A549 (cell line): ENCODE data around the gene KSR1. TPM values are rescaled to one million over a fixed set of nuclear protein-coding genes. Genes with fewer than 3 reads are reported as not detected.

Experiments used
- ATAC-seq, 2 experiments: fragments of 200-7000 bp in 1 of 2; fragments of >200 bp in 1 of 2; cut with Nextera tagmentation in 1 of 2; cut with Tn5 transposase in 1 of 2; 3 replicates each; pipeline versions ENCODE4 v1.8.0 to v1.9.1; 2018 to 2020; ENCODE audit warnings: mild to moderate bottlenecking in 1 of 2, moderate library complexity in 1 of 2
- CTCF ChIA-PET: fragments of 300-600 bp; sonication (Branson Sonifier 250); formaldehyde crosslinking; extraction: SDS; loops from one replicate; lab custom pipeline; 2021; ENCODE audit warnings: antibody characterized with exemption, inconsistent platforms; lab: Yijun Ruan, JAX
- POLR2A ChIA-PET: fragments of 350-600 bp; formaldehyde crosslinking; extraction: SDS; loops from one replicate; lab custom pipeline; 2021; ENCODE audit warnings: antibody characterized with exemption, inconsistent platforms; lab: Yijun Ruan, JAX
- DNase-seq, 2 experiments: peaks; one replicate each; pipeline versions ENCODE4 v3.0.0 to v3.0.0-alpha.2; 2011 to 2016; ENCODE audit warnings: low read depth in 1 of 2, low spot score in 1 of 2
- FAIRE-seq: peaks from 2 replicates; lab custom pipeline; 2011; peaks lifted over from hg19 to GRCh38; lab: Jason Lieb, UNC
- H3K27ac ChIP-seq, 2 experiments: fragments of >200 bp; sonication (Bioruptor Twin); formaldehyde crosslinking; 3 replicates each; pipeline ENCODE4 v1.5.1; 2016 to 2017
- H3K4me1 ChIP-seq: fragments of >200 bp; sonication (Bioruptor Twin); formaldehyde crosslinking; 3 replicates; pipeline ENCODE4 v1.6.1; 2016
- H3K4me2 ChIP-seq: fragments of >200 bp; sonication (Bioruptor Twin); formaldehyde crosslinking; 3 replicates; pipeline ENCODE4 v1.6.1; 2016
- H3K4me3 ChIP-seq: fragments of >200 bp; sonication (Bioruptor Twin); formaldehyde crosslinking; 3 replicates; pipeline ENCODE4 v1.5.1; 2016
- H3K9me3 ChIP-seq: fragments of >200 bp; sonication (Bioruptor Twin); formaldehyde crosslinking; 3 replicates; pipeline ENCODE4 v1.6.1; 2016
- CBX2 ChIP-seq: fragments of 200-600 bp; sonication (generic); IDR thresholded peaks from 2 replicates; pipeline ENCODE4 v1.6.1; 2016; ENCODE audit warnings: low read depth, mild to moderate bottlenecking, borderline replicate concordance
- CHD2 ChIP-seq: fragments of 150-350 bp; IDR thresholded peaks from 2 replicates; pipeline ENCODE4 v1.6.1; 2014; ENCODE audit warnings: low read length; ENCODE audit not compliant: partially characterized antibody
- CHD4 ChIP-seq: fragments of 200-600 bp; sonication (generic); IDR thresholded peaks from 2 replicates; pipeline ENCODE4 v1.6.1; 2016; ENCODE audit warnings: antibody characterized with exemption, mild to moderate bottlenecking, borderline replicate concordance
- CTCF ChIP-seq: fragments of >200 bp; sonication (Bioruptor Twin); formaldehyde crosslinking; IDR thresholded peaks from 3 replicates; pipeline ENCODE4 v1.5.1; 2016
- EHMT2 ChIP-seq: fragments of 200-600 bp; sonication (generic); IDR thresholded peaks from 2 replicates; pipeline ENCODE4 v1.6.1; 2016; ENCODE audit warnings: antibody characterized with exemption, low read depth, mild to moderate bottlenecking, moderate library complexity
- ELK1 ChIP-seq: fragments of 150-350 bp; IDR thresholded peaks from 2 replicates; pipeline ENCODE4 v1.6.1; 2014; ENCODE audit warnings: low read depth, mild to moderate bottlenecking, low read length
- EP300 ChIP-seq, 2 experiments: fragments of >200 bp; sonication (Bioruptor Twin); formaldehyde crosslinking; IDR thresholded peaks; 2 replicates in 1 of 2; 3 replicates in 1 of 2; pipeline ENCODE4 v1.6.1; 2016 to 2017
- ESRRA ChIP-seq: fragments of 150-350 bp; IDR thresholded peaks from 2 replicates; pipeline ENCODE4 v1.6.1; 2014; ENCODE audit warnings: mild to moderate bottlenecking, low read length, borderline replicate concordance
- FOSB ChIP-seq: fragments of 250-450 bp; sonication (Bioruptor Pico); IDR thresholded peaks from 2 replicates; pipeline ENCODE4 v1.5.0; 2020; ENCODE audit warnings: mild to moderate bottlenecking, moderate library complexity
- FOSL2 ChIP-seq, 2 experiments: fragments of 450-650 bp in 1 of 2; fragments of >200 bp in 1 of 2; sonication (Bioruptor Twin) in 1 of 2; formaldehyde crosslinking; IDR thresholded peaks; 2 replicates each; pipeline versions ENCODE4 v1.5.0 to v1.6.1; 2016 to 2020; ENCODE audit warnings: mild to moderate bottlenecking in 1 of 2, moderate library complexity in 1 of 2
- GATA3 ChIP-seq: IDR thresholded peaks from 2 replicates; pipeline ENCODE4 v1.6.1; 2012; ENCODE audit warnings: borderline replicate concordance
- HDAC2 ChIP-seq: fragments of 200-600 bp; sonication (generic); IDR thresholded peaks from 2 replicates; pipeline ENCODE4 v1.6.1; 2016
- HES2 ChIP-seq: fragments of >200 bp; sonication (Bioruptor Twin); formaldehyde crosslinking; IDR thresholded peaks from 2 replicates; pipeline ENCODE4 v1.6.1; 2016
- HMGXB4 ChIP-seq: fragments of 250-450 bp; sonication (Bioruptor Pico); IDR thresholded peaks from 2 replicates; pipeline ENCODE4 v1.5.0; 2021; ENCODE audit warnings: mild to moderate bottlenecking, moderate library complexity, borderline replicate concordance
- HOXA7 ChIP-seq: fragments of 250-450 bp; sonication (Bioruptor Pico); IDR thresholded peaks from 2 replicates; pipeline ENCODE4 v1.5.0; 2020; ENCODE audit warnings: mild to moderate bottlenecking, moderate library complexity
- HOXB5 ChIP-seq: fragments of 250-450 bp; sonication (Bioruptor Pico); IDR thresholded peaks from 2 replicates; pipeline ENCODE4 v1.5.0; 2020; ENCODE audit warnings: mild to moderate bottlenecking, moderate library complexity
- JUN ChIP-seq, 2 experiments: fragments of >200 bp; sonication (Bioruptor Twin); formaldehyde crosslinking; IDR thresholded peaks; 2 replicates in 1 of 2; 3 replicates in 1 of 2; pipeline ENCODE4 v1.6.1; 2016 to 2017
- JUNB ChIP-seq: fragments of >200 bp; sonication (Bioruptor Twin); formaldehyde crosslinking; IDR thresholded peaks from 2 replicates; pipeline ENCODE4 v1.6.1; 2016
- KDM5A ChIP-seq: fragments of 200-600 bp; sonication (generic); IDR thresholded peaks from 2 replicates; pipeline ENCODE4 v1.6.1; 2016; ENCODE audit warnings: antibody characterized with exemption, mild to moderate bottlenecking
- MAFK ChIP-seq: fragments of 450-650 bp; IDR thresholded peaks from 2 replicates; pipeline ENCODE4 v1.6.1; 2014; ENCODE audit not compliant: partially characterized antibody
- MAZ ChIP-seq: fragments of 150-350 bp; IDR thresholded peaks from 2 replicates; pipeline ENCODE4 v1.6.1; 2014; ENCODE audit warnings: antibody characterized with exemption, low read depth, low read length, borderline replicate concordance
- NPAS2 ChIP-seq: fragments of 250-450 bp; sonication (Bioruptor Pico); IDR thresholded peaks from 2 replicates; pipeline ENCODE4 v1.8.0; 2022; ENCODE audit warnings: mild to moderate bottlenecking, moderate library complexity, borderline replicate concordance
- NR3C1 ChIP-seq: fragments of >200 bp; sonication (Bioruptor Twin); formaldehyde crosslinking; IDR thresholded peaks from 3 replicates; pipeline ENCODE4 v1.6.1; 2017
- PHF8 ChIP-seq: fragments of 200-600 bp; sonication (generic); IDR thresholded peaks from 2 replicates; pipeline ENCODE4 v1.6.1; 2016; ENCODE audit warnings: low read depth, mild to moderate bottlenecking, antibody characterized with exemption, moderate library complexity, borderline replicate concordance
- POLR2A ChIP-seq: IDR thresholded peaks from 2 replicates; pipeline ENCODE4 v1.6.1; 2012; ENCODE audit warnings: mild to moderate bottlenecking, low read length
- POLR2AphosphoS2 ChIP-seq: conservative IDR thresholded peaks from 2 replicates; pipeline ENCODE4 v1.6.1; 2012; ENCODE audit warnings: low read length, improper control_type of control experiment, inconsistent platforms
- RARB ChIP-seq: fragments of 250-450 bp; sonication (Bioruptor Pico); IDR thresholded peaks from 2 replicates; pipeline ENCODE4 v1.8.0; 2021; ENCODE audit warnings: mild to moderate bottlenecking, moderate library complexity
- RCOR1 ChIP-seq: fragments of 150-350 bp; IDR thresholded peaks from 2 replicates; pipeline ENCODE4 v1.6.1; 2014; ENCODE audit warnings: antibody characterized with exemption, low read length, low read depth
- REST ChIP-seq: fragments of 200-600 bp; sonication (generic); IDR thresholded peaks from 2 replicates; pipeline ENCODE4 v1.6.1; 2016; ENCODE audit warnings: antibody characterized with exemption, mild to moderate bottlenecking, moderate library complexity
- RFX5 ChIP-seq: fragments of 450-650 bp; IDR thresholded peaks from 2 replicates; pipeline ENCODE4 v1.7.1; 2014; ENCODE audit warnings: antibody characterized with exemption, mild to moderate bottlenecking, moderate library complexity
- RNF2 ChIP-seq: fragments of 200-600 bp; sonication (generic); IDR thresholded peaks from 2 replicates; pipeline ENCODE4 v1.6.1; 2016; ENCODE audit warnings: low read depth, mild to moderate bottlenecking, antibody characterized with exemption, moderate library complexity, borderline replicate concordance
- TFCP2L1 ChIP-seq: fragments of 250-450 bp; sonication (Bioruptor Pico); IDR thresholded peaks from 2 replicates; pipeline ENCODE4 v1.5.0; 2021; ENCODE audit warnings: mild to moderate bottlenecking
- TP53 ChIP-seq: fragments of 250-450 bp; sonication (Bioruptor Pico); IDR thresholded peaks from 2 replicates; pipeline ENCODE4 v1.5.0; 2021; ENCODE audit warnings: mild to moderate bottlenecking, moderate library complexity
- ZFP36 ChIP-seq: fragments of 450-650 bp; IDR thresholded peaks from 2 replicates; pipeline ENCODE4 v1.6.1; 2014; ENCODE audit warnings: borderline replicate concordance; ENCODE audit not compliant: partially characterized antibody
- WGBS: methylation state at CpG from one replicate; pipeline ENCODE4 v1.1.6; 2017; ENCODE audit errors: missing lambda C conversion rate; 5-methylcytosine and 5-hydroxymethylcytosine counted together
- polyA plus RNA-seq, 4 experiments: library from polyadenylated mRNA; depleted of rRNA in 3 of 4; stranded (reverse); fragments of >200 nt; fragmentation: RNase III in 1 of 4; extraction: RNeasy Plus Mini Kit Qiagen cat#74134 plus additional on column Dnase treatment in 1 of 4; gene quantifications; 2 replicates in 3 of 4; 3 replicates in 1 of 4; pipeline ENCODE4 v1.2.3, GENCODE V29; 2011 to 2017

Gene KSR1
- polyA plus RNA-seq, 2 of the 4 experiments (the other 2 are of a cell fraction), result 13.3 to 14.6 TPM

- ChIA-PET POLR2A (interaction anchor here (0.5 to 1.7 kb wide), 6 partner anchors 8 to 246 kb away, joined by 4 to 10 read pairs (median 7); partner anchors contain the start of genes KSR1 and WSB1), CTCF (interaction anchor here (0.9 to 14.5 kb wide), 14 partner anchors 10 to 340 kb away, joined by 3 to 140 read pairs (median 6); partner anchors contain the start of gene KSR1)
- H3K4me3 ChIP-seq, result no peak overlapping the region
- peaks cover 84% of the 10 kb centered on the region for H3K4me1 ChIP-seq
- FAIRE-seq (no peak), ATAC-seq (peak in 1 of 2 experiments; percentile 32; a peak in 3 of 6 replicates), DNase-seq (no peak)
- H3K9me3 ChIP-seq, result no peaks in the 10 kb centered on the region
- 60% methylated on average over 3 of the region's 3 CpGs for WGBS
- H3K27ac ChIP-seq, result peak overlapping the region; percentile 81 to 97
- peak overlapping the region; percentile 86 for H3K4me2 ChIP-seq
- TF ChIP-seq HOXA7 (CRISPR knock-in tag) (0 out of 2 replicates have a peak, but pooled peaks have one; percentile 81), HMGXB4 (CRISPR knock-in tag) (no peak), RCOR1 (no peak), RNF2 (no peak), CHD2 (no peak), TP53 (CRISPR knock-in tag) (peak; percentile 72; the same call in 1 of the 2 replicates), EP300 (IDR thresholded peaks at IDR 0.05) (no peak), RFX5 (no peak), HDAC2 (no peak), HES2 (no peak), EHMT2 (no peak), ELK1 (no peak), ZFP36 (no peak), REST (no peak), JUN (IDR thresholded peaks at IDR 0.05) (no peak), CBX2 (no peak), KDM5A (no peak), FOSL2 (IDR thresholded peaks at IDR 0.05) (no peak), FOSL2 (CRISPR knock-in tag; IDR thresholded peaks at IDR 0.05) (no peak), CHD4 (no peak), NPAS2 (CRISPR knock-in tag) (no peak), FOSB (CRISPR knock-in tag) (no peak; the same call in 1 of the 2 replicates), POLR2A (no peak), TFCP2L1 (CRISPR knock-in tag) (no peak), NR3C1 (no peak), MAZ (no peak), RARB (CRISPR knock-in tag) (no peak), JUNB (no peak), ESRRA (no peak), HOXB5 (peak; percentile 89), MAFK (no peak), POLR2AphosphoS2 (no peak), CTCF (no peak), GATA3 (no peak), PHF8 (no peak)
Observed at GRCh38 chr17:27539794-27540317, 83.6 kb downstream of the KSR1 start.
